HCT116 (cell line): ENCODE results near the gene SLC10A6. TPM values are rescaled to one million over a fixed set of nuclear protein-coding genes. Genes with fewer than 3 reads are reported as not detected.

Source experiments
- ATAC-seq: fragments of 200-7000 bp; cut with Tn5 transposase; 2 replicates; pipeline ENCODE4 v1.9.1; 2020; ENCODE audit warnings: mild to moderate bottlenecking, moderate library complexity
- BruUV-seq: library from RNA; stranded (reverse); fragments of 400-500 nt; replicated peaks from 2 replicates; lab custom pipeline; 2021; lab: Mats Ljungman, UMichigan
- CTCF ChIA-PET: fragments of 300-600 bp; sonication (Branson Sonifier 250); formaldehyde crosslinking; loops from one replicate; lab custom pipeline; 2021; ENCODE audit warnings: antibody characterized with exemption; lab: Charles Lee
- POLR2A ChIA-PET: fragments of 300-600, 350-600 bp; sonication (Branson Sonifier 250); formaldehyde crosslinking; loops from one replicate; lab custom pipeline; 2021; ENCODE audit warnings: antibody characterized with exemption; lab: Charles Lee
- RAD21 ChIA-PET, 2 experiments: fragments of 300-600 bp; sonication (Branson Sonifier 250); formaldehyde crosslinking; loops; one replicate each; lab custom pipeline; 2023; ENCODE audit warnings: low total read pairs in 2 of 2; ENCODE audit not compliant: uncharacterized antibody in 2 of 2, unreplicated experiment in 2 of 2, low non-redundant PET in 1 of 2; lab: Charles Lee
- DNase-seq: peaks from one replicate; pipeline ENCODE4 v3.0.0-alpha.2; 2010; ENCODE audit warnings: low read depth, low spot score
- H2AFZ ChIP-seq: fragments of 200-600 bp; shearing (Covaris generic), sonication (generic); 2 replicates; pipeline ENCODE4 v1.6.1; 2017; ENCODE audit warnings: low read depth, mixed run types, mixed read lengths, antibody characterized with exemption, low read length; ENCODE audit not compliant: poor library complexity, severe bottlenecking
- H3K27ac ChIP-seq: 2 replicates; pipeline ENCODE4 v1.5.1; 2012; ENCODE audit warnings: low read depth, low read length
- H3K27me3 ChIP-seq: fragments of 200-600 bp; sonication (generic); 2 replicates; pipeline ENCODE4 v1.6.1; 2016; ENCODE audit warnings: mixed run types, low read length, mixed read lengths; ENCODE audit not compliant: insufficient read depth
- H3K36me3 ChIP-seq, 2 experiments: fragments of 200-500 bp in 1 of 2; fragments of 200-600 bp in 1 of 2; sonication (Bioruptor generic) in 1 of 2; sonication (generic) in 1 of 2; 2 replicates each; pipeline versions ENCODE4 v1.5.1 to v1.6.1; 2014 to 2016; ENCODE audit warnings: low read length in 2 of 2, inconsistent platforms in 1 of 2, mixed read lengths in 1 of 2, mixed run types in 1 of 2; ENCODE audit not compliant: insufficient read depth in 2 of 2, control insufficient read depth in 1 of 2
- H3K4me1 ChIP-seq, 2 experiments: fragments of 200-600 bp in 1 of 2; sonication (generic) in 1 of 2; 2 replicates each; pipeline versions ENCODE4 v1.5.1 to v1.6.1; 2012 to 2017; ENCODE audit warnings: low read length in 2 of 2, inconsistent platforms in 1 of 2, mild to moderate bottlenecking in 1 of 2, mixed read lengths in 1 of 2, mixed run types in 1 of 2, moderate library complexity in 1 of 2; ENCODE audit not compliant: insufficient read depth in 2 of 2, control insufficient read depth in 1 of 2
- H3K4me2 ChIP-seq: fragments of 200-600 bp; sonication (generic); 2 replicates; pipeline ENCODE4 v1.6.1; 2017; ENCODE audit warnings: mixed run types, low read length, mixed read lengths
- H3K4me3 ChIP-seq, 2 experiments: fragments of 200-600 bp in 1 of 2; sonication (generic) in 1 of 2; replicated peaks in 1 of 2; 2 replicates each; pipeline ENCODE4 v1.5.1; 2011 to 2016; ENCODE audit warnings: low read length in 2 of 2, control low read depth in 1 of 2, low read depth in 1 of 2, mild to moderate bottlenecking in 1 of 2, mixed read lengths in 1 of 2, mixed run types in 1 of 2
- H3K79me2 ChIP-seq: fragments of 200-600 bp; sonication (generic); 2 replicates; pipeline ENCODE4 v1.6.1; 2017; ENCODE audit warnings: mild to moderate bottlenecking, mixed run types, low read length, moderate library complexity, mixed read lengths; ENCODE audit not compliant: insufficient read depth
- H3K9ac ChIP-seq: fragments of 200-600 bp; sonication (generic); 2 replicates; pipeline ENCODE4 v1.6.1; 2016; ENCODE audit warnings: low read length, mixed read lengths
- H3K9me2 ChIP-seq: fragments of 200-600 bp; sonication (generic), shearing (Covaris generic); 2 replicates; pipeline ENCODE4 v1.6.1; 2017; ENCODE audit warnings: mixed run types, mild to moderate bottlenecking, moderate library complexity; ENCODE audit not compliant: insufficient read depth
- H3K9me3 ChIP-seq, 2 experiments: fragments of 200-500 bp in 1 of 2; fragments of 200-600 bp in 1 of 2; sonication (Bioruptor generic) in 1 of 2; sonication (generic) in 1 of 2; 2 replicates each; pipeline ENCODE4 v1.6.1; 2014 to 2017; ENCODE audit warnings: low read length in 2 of 2, mixed read lengths in 2 of 2, inconsistent platforms in 1 of 2, low read depth in 1 of 2, mild to moderate bottlenecking in 1 of 2, mixed run types in 1 of 2, moderate library complexity in 1 of 2; ENCODE audit not compliant: control insufficient read depth in 1 of 2, insufficient read depth in 1 of 2
- H4K20me1 ChIP-seq: fragments of 200-600 bp; sonication (generic), shearing (Covaris generic); 2 replicates; pipeline ENCODE4 v1.6.1; 2017; ENCODE audit warnings: mixed run types, mild to moderate bottlenecking, moderate library complexity; ENCODE audit not compliant: insufficient read depth
- CBX3 ChIP-seq: IDR thresholded peaks from 2 replicates; pipeline ENCODE4 v1.6.1; 2012; ENCODE audit warnings: low read depth
- CTCF ChIP-seq, 3 experiments: fragments of 200-600 bp in 1 of 3; sonication (generic) in 1 of 3; IDR thresholded peaks in 2 of 3; conservative IDR thresholded peaks in 1 of 3; 2 replicates each; pipeline ENCODE4 v1.5.1; 2012 to 2017; ENCODE audit warnings: low read depth in 2 of 3, low read length in 2 of 3, antibody characterized with exemption in 1 of 3, borderline replicate concordance in 1 of 3, control low read depth in 1 of 3, mild to moderate bottlenecking in 1 of 3, mixed read lengths in 1 of 3, mixed run types in 1 of 3, moderate library complexity in 1 of 3; ENCODE audit not compliant: insufficient read depth in 1 of 3
- EGR1 ChIP-seq: IDR thresholded peaks from 2 replicates; pipeline ENCODE4 v1.6.1; 2012; ENCODE audit warnings: low read depth
- EZH2 ChIP-seq: fragments of 200-600 bp; sonication (generic); IDR thresholded peaks from 2 replicates; pipeline ENCODE4 v1.6.1; 2017; ENCODE audit warnings: antibody characterized with exemption, mixed run types
- FOSL1 ChIP-seq: IDR thresholded peaks from 2 replicates; pipeline ENCODE4 v1.6.1; 2012; ENCODE audit warnings: low read depth
- JUND ChIP-seq: IDR thresholded peaks from 2 replicates; pipeline ENCODE4 v1.6.1; 2012
- MAX ChIP-seq: IDR thresholded peaks from 2 replicates; pipeline ENCODE4 v1.6.1; 2012
- POLR2A ChIP-seq: IDR thresholded peaks from 2 replicates; pipeline ENCODE4 v1.7.0; 2011; ENCODE audit warnings: borderline replicate concordance; ENCODE audit not compliant: insufficient read depth, insufficient read length; ENCODE audit errors: extremely low read depth
- POLR2AphosphoS5 ChIP-seq: IDR thresholded peaks from 2 replicates; pipeline ENCODE4 v1.6.1; 2011; ENCODE audit warnings: mild to moderate bottlenecking, low read depth, low read length, moderate library complexity
- RAD21 ChIP-seq: IDR thresholded peaks from 2 replicates; pipeline ENCODE4 v1.6.1; 2012; ENCODE audit warnings: low read depth, mild to moderate bottlenecking
- REST ChIP-seq: IDR thresholded peaks from 2 replicates; pipeline ENCODE4 v1.6.1; 2012; ENCODE audit warnings: low read depth
- SRF ChIP-seq: IDR thresholded peaks from 2 replicates; pipeline ENCODE4 v1.6.1; 2012; ENCODE audit warnings: low read depth
- TCF7L2 ChIP-seq: IDR thresholded peaks from 2 replicates; pipeline ENCODE4 v1.7.0; 2011; ENCODE audit warnings: borderline replicate concordance, inconsistent platforms; ENCODE audit not compliant: insufficient read depth, insufficient read length; ENCODE audit errors: extremely low read depth
- YY1 ChIP-seq: IDR thresholded peaks from 2 replicates; pipeline ENCODE4 v1.6.1; 2011; ENCODE audit warnings: low read length, low read depth, moderate library complexity, mild to moderate bottlenecking; ENCODE audit not compliant: insufficient replicate concordance; ENCODE audit errors: extremely low read depth
- ZBTB33 ChIP-seq: IDR thresholded peaks from 2 replicates; pipeline ENCODE4 v1.6.1; 2011; ENCODE audit warnings: mild to moderate bottlenecking, low read length, moderate library complexity; ENCODE audit not compliant: insufficient replicate concordance; ENCODE audit errors: extremely low read depth
- ZFX ChIP-seq: fragments of 450-650 bp; IDR thresholded peaks from 2 replicates; pipeline ENCODE4 v1.6.1; 2017
- ZNF274 ChIP-seq: fragments of 200-500 bp; sonication (Bioruptor generic); IDR thresholded peaks from 2 replicates; pipeline ENCODE4 v1.6.1; 2014; ENCODE audit warnings: mild to moderate bottlenecking, low read depth, low read length, inconsistent platforms
- intact Hi-C: fragments of 100-400 bp; cut with micrococcal nuclease; formaldehyde crosslinking; loops from 2 replicates; pipeline ENCODE4 v1.10.0; 2022
- total RNA-seq: library from RNA; stranded (reverse); gene quantifications from one replicate; pipeline ENCODE4 v1.2.1, GENCODE V29; 2021; ENCODE audit not compliant: unreplicated experiment

SLC10A6 gene
- total RNA-seq, 1 experiment from 2014 or later, result not detected

GRCh38 chr4:86816501-86817273, 32.5 kb downstream of the SLC10A6 start (continued):
- TF ChIP-seq CBX3, result no peak
- TF ChIP-seq ZBTB33, result no peak
- no peak for TF ChIP-seq ZNF274
- TF ChIP-seq EGR1, result no peak
- TF ChIP-seq RAD21, result no peak

GRCh38 chr4:86815653-86816052, 33.5 kb downstream of the SLC10A6 start:
- no peak overlapping the region for H3K4me3 ChIP-seq
- BruUV-seq, result no TSS peak
- H3K36me3 ChIP-seq, result no peaks in the 10 kb centered on the region
- DNase-seq, result no peak
- TF ChIP-seq POLR2A (no peak), JUND (no peak), POLR2AphosphoS5 (no peak), FOSL1 (no peak), CTCF (IDR thresholded peaks at IDR 0.05 in 2 of 3, conservative IDR thresholded peaks at IDR 0.05 in 1 of 3; ENCODE audit: borderline replicate concordance in 1 of 3, insufficient read depth in 1 of 3, low read depth in 2 of 3, low read length in 2 of 3) (no peak), EZH2 (no peak), EGR1 (no peak), SRF (no peak), YY1 (no peak), TCF7L2 (no peak), MAX (no peak), REST (no peak), ZFX (no peak)
- intact Hi-C loops, result no loop called here
- H3K9ac ChIP-seq, result no peak overlapping the region
- H3K79me2 ChIP-seq, result no peaks in the 10 kb centered on the region
- no peak overlapping the region for H3K27ac ChIP-seq
- ChIA-PET CTCF (no interaction called here), RAD21 (interaction anchor here in 1 of 2 experiments (1.1 kb wide), 1 partner anchor 16 kb away, joined by 3 read pairs; no protein-coding TSS in a partner anchor), POLR2A (no interaction called here)
- H3K9me2 ChIP-seq, result no peaks in the 10 kb centered on the region
- H3K9me3 ChIP-seq, result no peaks in the 10 kb centered on the region
- H3K4me1 ChIP-seq, result peaks cover 0 to 14% of the 10 kb centered on the region in 2 experiments; a peak in 2 of 4 replicates
- no peak for ATAC-seq
- no peak overlapping the region for H2AFZ ChIP-seq
- H3K27me3 ChIP-seq, result no peaks in the 10 kb centered on the region
- no peak overlapping the region for H3K4me2 ChIP-seq
- H4K20me1 ChIP-seq, result no peaks in the 10 kb centered on the region
